AG04449 (cell line): ENCODE results near the gene MSH2.

Experiments
- CTCF ChIA-PET: fragments of 350-600 bp; formaldehyde crosslinking; extraction: SDS; loops from one replicate; lab custom pipeline; 2021; ENCODE audit warnings: antibody characterized with exemption; lab: Yijun Ruan, JAX
- POLR2A ChIA-PET: fragments of 400-600, 350-600 bp; formaldehyde crosslinking; extraction: SDS; loops from one replicate; lab custom pipeline; 2020; ENCODE audit warnings: antibody characterized with exemption, inconsistent platforms; lab: Yijun Ruan, JAX
- DNase-seq: peaks from one replicate; pipeline ENCODE4 v3.0.0-alpha.2; 2010; ENCODE audit warnings: low read depth, low spot score
- H3K4me3 ChIP-seq: 2 replicates; pipeline ENCODE4 v1.5.1; 2011; ENCODE audit warnings: low read depth, mild to moderate bottlenecking, control low read depth, low read length
- TF ChIP-seq, protein P1 (sequence below): IDR thresholded peaks from one replicate; pipeline ENCODE4 v1.5.1; 2011; ENCODE audit warnings: mild to moderate bottlenecking, moderate library complexity, low read length, control low read depth, inconsistent platforms; ENCODE audit not compliant: insufficient read depth; ENCODE audit errors: missing control alignments

Gene MSH2

DNA sequence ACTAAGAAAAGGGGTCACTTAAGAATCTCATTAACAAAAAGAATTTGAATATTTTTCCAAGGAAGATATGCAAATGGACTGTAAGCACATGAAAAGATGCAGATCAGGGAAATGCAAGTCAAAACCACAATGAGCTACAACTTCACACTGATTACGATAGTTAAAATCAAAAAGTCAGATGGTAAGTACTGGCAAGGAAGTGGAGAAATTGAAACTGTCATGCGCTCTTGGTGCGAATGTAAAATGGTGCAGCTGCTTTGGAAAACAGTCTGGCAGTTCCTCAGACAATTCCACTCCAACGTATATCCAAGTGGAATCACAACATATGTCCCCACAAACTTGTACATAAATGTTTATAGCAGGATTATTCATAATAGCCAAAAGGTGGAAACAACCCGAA lies 81.4 kb downstream of the MSH2 start:
- no peak for DNase-seq
- TF ChIP-seq, protein P1, sequence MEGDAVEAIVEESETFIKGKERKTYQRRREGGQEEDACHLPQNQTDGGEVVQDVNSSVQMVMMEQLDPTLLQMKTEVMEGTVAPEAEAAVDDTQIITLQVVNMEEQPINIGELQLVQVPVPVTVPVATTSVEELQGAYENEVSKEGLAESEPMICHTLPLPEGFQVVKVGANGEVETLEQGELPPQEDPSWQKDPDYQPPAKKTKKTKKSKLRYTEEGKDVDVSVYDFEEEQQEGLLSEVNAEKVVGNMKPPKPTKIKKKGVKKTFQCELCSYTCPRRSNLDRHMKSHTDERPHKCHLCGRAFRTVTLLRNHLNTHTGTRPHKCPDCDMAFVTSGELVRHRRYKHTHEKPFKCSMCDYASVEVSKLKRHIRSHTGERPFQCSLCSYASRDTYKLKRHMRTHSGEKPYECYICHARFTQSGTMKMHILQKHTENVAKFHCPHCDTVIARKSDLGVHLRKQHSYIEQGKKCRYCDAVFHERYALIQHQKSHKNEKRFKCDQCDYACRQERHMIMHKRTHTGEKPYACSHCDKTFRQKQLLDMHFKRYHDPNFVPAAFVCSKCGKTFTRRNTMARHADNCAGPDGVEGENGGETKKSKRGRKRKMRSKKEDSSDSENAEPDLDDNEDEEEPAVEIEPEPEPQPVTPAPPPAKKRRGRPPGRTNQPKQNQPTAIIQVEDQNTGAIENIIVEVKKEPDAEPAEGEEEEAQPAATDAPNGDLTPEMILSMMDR: no peak
- POLR2A ChIA-PET: no interaction called here
- no peak overlapping the region for H3K4me3 ChIP-seq
- CTCF ChIA-PET: interaction anchor here (0.7 kb wide), 1 partner anchor 96 kb away, joined by 3 read pairs; no protein-coding TSS in a partner anchor

DNA sequence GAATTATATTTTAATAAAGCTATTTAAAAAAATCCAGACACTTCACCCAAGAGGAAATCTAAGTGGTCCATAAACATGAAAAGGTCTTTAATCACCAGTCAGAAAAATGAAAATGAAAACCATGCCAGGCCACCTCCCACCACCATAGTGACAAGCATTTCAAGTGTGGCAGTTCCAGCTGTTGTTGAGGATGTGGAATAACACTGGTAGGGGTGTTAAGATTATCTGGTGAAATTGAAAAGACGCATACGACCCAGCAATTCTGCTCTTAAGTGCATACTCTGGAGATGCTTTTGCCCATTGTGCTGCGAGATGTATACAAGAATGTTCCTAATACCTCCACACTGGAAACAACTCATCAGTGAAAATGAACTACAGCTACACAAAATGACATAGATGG lies 82.2 kb downstream of the MSH2 start:
- no peak overlapping the region for H3K4me3 ChIP-seq
- CTCF ChIA-PET: no interaction called here
- TF ChIP-seq, protein P1: no peak
- POLR2A ChIA-PET: no interaction called here
- DNase-seq: no peak

DNA sequence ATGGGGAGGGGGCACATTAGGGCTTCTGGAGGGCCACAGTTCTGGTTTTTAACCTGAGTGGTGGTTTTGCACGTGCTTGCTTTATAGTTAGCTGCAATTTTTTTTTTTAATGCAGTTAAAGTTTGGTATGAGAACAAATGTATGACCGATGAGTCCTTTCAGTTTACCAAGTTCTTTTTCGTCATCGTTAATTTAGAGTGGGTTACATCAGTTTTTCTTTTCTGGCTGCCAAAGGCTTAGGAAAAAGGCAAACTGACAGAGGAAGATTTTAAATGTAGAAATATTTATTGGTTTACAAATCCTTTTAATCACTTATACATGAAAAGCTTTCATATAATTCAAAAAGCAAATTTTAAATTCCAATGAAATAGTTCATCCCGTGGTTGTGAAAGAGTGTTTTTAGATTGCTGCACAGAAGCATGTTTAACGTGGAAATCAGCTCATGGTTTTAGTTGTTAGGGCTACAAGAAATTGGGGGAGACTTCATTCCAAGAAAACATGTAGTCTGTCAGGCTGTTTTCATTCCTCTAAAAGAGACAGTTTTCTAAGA lies 82.9 kb downstream of the MSH2 start:
- POLR2A ChIA-PET: interaction anchor here (0.6 kb wide), 1 partner anchor 1618 kb away, joined by 4 read pairs; no protein-coding TSS in a partner anchor
- TF ChIP-seq, protein P1: no peak
- CTCF ChIA-PET: interaction anchor here (1.3 kb wide), 1 partner anchor 9 kb away, joined by 3 read pairs; no protein-coding TSS in a partner anchor

DNA sequence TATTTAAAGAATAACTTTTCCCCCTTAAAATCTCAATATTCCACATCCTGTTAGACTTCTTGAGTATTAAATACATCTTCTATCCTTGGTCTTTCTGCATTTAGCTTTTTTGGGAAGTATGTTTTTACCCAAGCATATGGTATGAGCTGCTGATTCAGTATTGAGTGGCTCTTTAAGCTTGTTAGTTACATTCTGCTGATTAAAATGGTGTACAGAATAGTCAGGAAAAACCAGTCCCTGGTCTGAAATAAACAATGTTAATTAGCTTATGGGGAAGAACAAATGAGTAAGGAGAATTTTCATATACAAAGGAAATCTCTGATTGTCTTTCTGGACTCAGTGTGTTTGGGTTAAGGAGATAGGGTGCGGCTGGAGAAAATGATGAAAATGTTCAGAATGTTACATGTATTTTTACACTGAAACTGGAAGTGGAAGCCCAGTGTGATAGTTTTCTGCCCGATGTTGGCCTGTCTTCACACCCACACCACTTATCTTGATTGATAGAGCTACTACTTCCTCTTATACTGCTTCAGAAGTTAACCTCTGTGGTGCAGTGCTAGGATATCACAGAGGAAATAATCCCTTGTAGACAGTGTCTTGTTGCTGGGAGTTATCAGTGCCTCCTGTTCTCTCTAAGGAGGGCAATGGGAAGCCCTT lies 84.0 kb downstream of the MSH2 start:
- ChIA-PET POLR2A (no interaction called here), CTCF (interaction anchor here (1.0 to 1.3 kb wide), 2 partner anchors 10 to 280 kb away, joined by 3 read pairs; no protein-coding TSS in a partner anchor)
- no peak overlapping the region for H3K4me3 ChIP-seq
- DNase-seq: no peak
- TF ChIP-seq, protein P1: no peak

More for the DNA sequence above, 82.9 kb downstream of the MSH2 start:
- no peak for DNase-seq
- H3K4me3 ChIP-seq: no peak overlapping the region

DNA sequence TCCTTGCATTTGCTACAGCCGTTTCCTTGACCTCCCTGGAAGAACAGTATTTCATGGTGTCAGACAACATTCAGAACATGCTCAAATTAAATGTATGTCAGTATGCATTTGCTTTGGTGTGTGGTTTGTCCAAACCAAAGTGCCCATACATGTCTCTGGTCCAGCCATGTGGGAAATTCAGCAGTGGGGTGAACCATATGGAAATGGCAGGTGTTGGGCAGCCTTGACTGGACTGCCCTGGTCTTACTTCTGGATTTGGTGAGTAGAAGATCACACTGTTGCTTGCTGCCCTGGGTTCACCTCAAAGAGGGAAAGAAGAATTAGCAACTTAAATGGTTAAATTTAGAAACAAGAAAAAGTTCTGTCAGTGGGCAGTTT lies 84.5 kb downstream of the MSH2 start:
- CTCF ChIA-PET: interaction anchor here (1.0 kb wide), 1 partner anchor 280 kb away, joined by 3 read pairs; no protein-coding TSS in a partner anchor

DNA sequence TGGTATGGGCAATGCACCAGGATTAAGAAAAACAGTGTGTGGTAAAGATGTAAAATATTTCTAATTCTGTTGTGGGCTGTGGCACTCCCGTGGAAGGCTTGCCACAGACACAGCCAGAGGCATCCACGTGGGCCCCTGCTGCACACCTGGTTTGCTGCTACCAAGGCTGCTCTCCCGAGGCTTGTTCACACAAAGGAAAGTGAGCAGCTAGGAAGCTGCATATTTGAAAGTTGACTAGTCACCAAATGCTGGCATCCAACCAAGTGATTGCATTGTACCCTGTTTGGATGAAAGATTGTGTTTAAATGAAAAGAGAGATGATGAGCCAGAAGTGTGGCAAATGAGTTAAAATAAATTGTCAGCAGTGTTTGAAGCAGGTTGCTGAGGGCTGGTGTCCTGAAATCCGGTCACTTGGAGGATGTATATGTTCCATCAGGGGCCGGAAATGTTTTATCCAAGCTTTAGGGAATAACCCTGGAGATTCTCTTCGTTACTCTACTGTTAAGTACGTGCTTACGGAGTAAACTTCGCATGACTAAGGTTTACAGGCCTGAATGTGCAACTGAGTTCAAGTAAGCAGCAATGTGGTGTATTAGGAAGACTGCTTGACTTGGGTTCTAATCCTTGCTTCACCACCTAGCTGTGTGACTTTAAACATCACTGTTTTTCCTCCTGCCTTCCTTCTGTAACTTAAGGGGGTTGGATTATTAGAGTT lies 86.1 kb downstream of the MSH2 start:
- DNase-seq: peak; percentile 56
- POLR2A ChIA-PET: no interaction called here
- CTCF ChIA-PET: no interaction called here

More for the DNA sequence above, 84.5 kb downstream of the MSH2 start:
- TF ChIP-seq, protein P1: no peak
- POLR2A ChIA-PET: no interaction called here
- DNase-seq: no peak
- no peak overlapping the region for H3K4me3 ChIP-seq

More for the DNA sequence above, 86.1 kb downstream of the MSH2 start:
- TF ChIP-seq, protein P1: no peak
- no peak overlapping the region for H3K4me3 ChIP-seq
